Neuron (in vitro differentiated cells): ENCODE data around the gene MTMR6.

Source experiments
- H2AFZ ChIP-seq: one replicate; pipeline ENCODE4 v1.6.1; 2013; ENCODE audit warnings: low read depth, mild to moderate bottlenecking, inconsistent platforms, low read length, moderate library complexity
- H3K27me3 ChIP-seq: one replicate; pipeline ENCODE4 v1.6.1; 2013; ENCODE audit warnings: low read length; ENCODE audit not compliant: insufficient read depth
- H3K36me3 ChIP-seq: one replicate; pipeline ENCODE4 v1.6.1; 2013; ENCODE audit warnings: low read length; ENCODE audit not compliant: insufficient read depth
- H3K4me1 ChIP-seq: one replicate; pipeline ENCODE4 v1.6.1; 2013; ENCODE audit warnings: low read length; ENCODE audit not compliant: insufficient read depth
- H3K4me3 ChIP-seq: 2 replicates; pipeline ENCODE4 v1.5.1; 2013; ENCODE audit warnings: mild to moderate bottlenecking, low read length, moderate library complexity
- H3K9me3 ChIP-seq: one replicate; pipeline ENCODE4 v1.6.1; 2013; ENCODE audit warnings: low read length

Gene MTMR6

GRCh38 chr13:25203127-25203740 lies 84.1 kb downstream of the MTMR6 start:
- H3K9me3 ChIP-seq = no peaks in the 10 kb centered on the region
- peak overlapping the region; percentile 56 for H2AFZ ChIP-seq
- H3K4me1 ChIP-seq = no peaks in the 10 kb centered on the region
- no peaks in the 10 kb centered on the region for H3K27me3 ChIP-seq
- H3K4me3 ChIP-seq = no peak overlapping the region
- H3K36me3 ChIP-seq = no peaks in the 10 kb centered on the region

- no peaks in the 10 kb centered on the region for H3K4me1 ChIP-seq
- H2AFZ ChIP-seq = no peak overlapping the region
- H3K9me3 ChIP-seq = no peaks in the 10 kb centered on the region
- no peak overlapping the region for H3K4me3 ChIP-seq
- H3K27me3 ChIP-seq = no peaks in the 10 kb centered on the region
- H3K36me3 ChIP-seq = no peaks in the 10 kb centered on the region
Measured at GRCh38 chr13:25200783-25201182, 86.5 kb downstream of the MTMR6 start.

- Histone ChIP-seq H3K9me3 (no peaks in the 10 kb centered on the region), H3K27me3 (no peaks in the 10 kb centered on the region), H3K4me1 (no peaks in the 10 kb centered on the region), H2AFZ (no peak overlapping the region), H3K4me3 (no peak overlapping the region), H3K36me3 (no peaks in the 10 kb centered on the region)
Measured at GRCh38 chr13:25198647-25199046, 88.6 kb downstream of the MTMR6 start.

GRCh38 chr13:25196971-25197370 lies 90.3 kb downstream of the MTMR6 start:
- no peaks in the 10 kb centered on the region for H3K9me3 ChIP-seq
- H3K4me3 ChIP-seq = no peak overlapping the region
- no peaks in the 10 kb centered on the region for H3K4me1 ChIP-seq
- H3K27me3 ChIP-seq = no peaks in the 10 kb centered on the region
- no peaks in the 10 kb centered on the region for H3K36me3 ChIP-seq
- no peak overlapping the region for H2AFZ ChIP-seq
